Osteocyte (in vitro differentiated cells): ENCODE measurements around the gene MAGOH. TPM values are rescaled to one million over a fixed set of nuclear protein-coding genes. Genes with fewer than 3 reads are reported as not detected.

Source experiments
- DNase-seq: peaks from one replicate; pipeline ENCODE4 v3.0.0; 2021; ENCODE audit warnings: mixed read lengths; ENCODE audit not compliant: unreplicated experiment; ENCODE audit errors: extremely low spot score
- H3K27ac Mint-ChIP-seq: one replicate; pipeline ENCODE4 v1.8.0; 2021; ENCODE audit warnings: mild to moderate bottlenecking, mixed read lengths; ENCODE audit not compliant: unreplicated experiment
- H3K27me3 Mint-ChIP-seq: one replicate; pipeline ENCODE4 v1.8.0; 2021; ENCODE audit warnings: mixed read lengths; ENCODE audit not compliant: unreplicated experiment
- H3K36me3 Mint-ChIP-seq: one replicate; pipeline ENCODE4 v1.8.0; 2021; ENCODE audit warnings: mixed read lengths; ENCODE audit not compliant: unreplicated experiment
- H3K4me1 Mint-ChIP-seq: one replicate; pipeline ENCODE4 v1.8.0; 2021; ENCODE audit warnings: mixed read lengths; ENCODE audit not compliant: unreplicated experiment
- H3K4me3 Mint-ChIP-seq: one replicate; pipeline ENCODE4 v1.8.0; 2021; ENCODE audit warnings: mild to moderate bottlenecking, moderate library complexity, mixed read lengths; ENCODE audit not compliant: unreplicated experiment
- H3K9me3 Mint-ChIP-seq: one replicate; pipeline ENCODE4 v1.8.0; 2021; ENCODE audit warnings: mixed read lengths; ENCODE audit not compliant: unreplicated experiment
- CTCF ChIP-seq: fragments of 200-600 bp; sonication (generic); IDR thresholded peaks from 2 replicates; pipeline ENCODE4 v1.5.0; 2021; ENCODE audit warnings: antibody characterized with exemption, mild to moderate bottlenecking, moderate library complexity
- total RNA-seq: library from RNA; stranded (reverse); gene quantifications from 2 replicates; pipeline ENCODE4 v1.2.1, GENCODE V29; 2021

The MAGOH gene
- total RNA-seq, 1 donor from 2014 or later = 37.7 TPM

DNA sequence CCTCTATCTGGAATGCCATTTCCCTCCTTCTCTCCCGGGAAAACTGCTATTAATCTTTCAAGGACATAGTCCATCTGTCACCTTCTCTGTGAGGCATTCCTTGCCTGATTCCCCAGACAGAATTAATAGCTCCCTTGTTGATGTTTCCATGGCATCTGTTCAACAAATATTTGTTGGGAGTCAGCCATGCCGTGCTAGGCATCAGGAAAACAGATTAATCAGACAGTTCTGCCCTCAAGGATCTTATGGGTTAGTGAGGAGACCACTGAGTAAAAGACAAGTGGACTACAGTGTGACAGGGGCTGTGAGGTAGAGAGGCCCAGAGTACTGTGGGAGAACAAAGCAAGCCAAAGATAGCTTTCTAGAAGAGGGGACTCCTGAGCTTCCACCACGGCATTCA is 11.4 kb upstream of the MAGOH start:
- Mint-ChIP-seq H3K9me3 (no peaks in the 10 kb centered on the region), H3K27ac (no peak overlapping the region), H3K27me3 (no peaks in the 10 kb centered on the region), H3K36me3 (peaks cover 2% of the 10 kb centered on the region), H3K4me1 (no peaks in the 10 kb centered on the region), H3K4me3 (no peak overlapping the region)
- DNase-seq = no peak
- no peak for TF ChIP-seq CTCF

- no peak for TF ChIP-seq CTCF
- Mint-ChIP-seq H3K4me3 (no peak overlapping the region), H3K27ac (no peak overlapping the region), H3K36me3 (no peaks in the 10 kb centered on the region), H3K4me1 (no peaks in the 10 kb centered on the region), H3K27me3 (no peaks in the 10 kb centered on the region), H3K9me3 (no peaks in the 10 kb centered on the region)
- DNase-seq = no peak
Observed at GRCh38 chr1:53246261-53247134, 8.2 kb upstream of the MAGOH start.

- Mint-ChIP-seq H3K36me3 (no peaks in the 10 kb centered on the region), H3K9me3 (no peaks in the 10 kb centered on the region), H3K27ac (no peak overlapping the region), H3K4me3 (no peak overlapping the region), H3K27me3 (no peaks in the 10 kb centered on the region), H3K4me1 (peaks cover 2% of the 10 kb centered on the region)
- DNase-seq = no peak
- TF ChIP-seq CTCF = no peak
Observed at GRCh38 chr1:53244141-53244540, 5.8 kb upstream of the MAGOH start.

DNA sequence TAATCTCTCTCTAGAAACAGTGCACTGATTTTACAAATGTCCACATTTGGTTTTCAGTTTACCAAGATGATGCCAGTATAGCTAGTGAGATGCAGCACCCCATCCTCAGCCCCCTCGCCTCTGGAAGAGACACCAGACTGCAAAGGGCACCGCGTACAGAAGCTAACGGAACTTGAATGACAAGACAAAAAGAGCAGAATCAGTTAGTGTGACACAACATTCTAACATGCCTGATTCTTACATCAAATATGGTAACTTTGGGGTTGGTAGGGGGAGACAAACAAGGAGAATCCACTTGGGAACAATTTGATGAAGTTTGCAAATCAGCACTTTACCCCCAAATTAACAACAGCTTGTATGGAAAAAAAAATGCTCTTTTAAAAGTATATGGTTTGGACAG is 4.1 kb upstream of the MAGOH start:
- Mint-ChIP-seq H3K27me3 (no peaks in the 10 kb centered on the region), H3K4me3 (no peak overlapping the region), H3K36me3 (no peaks in the 10 kb centered on the region), H3K4me1 (peaks cover 16% of the 10 kb centered on the region), H3K27ac (no peak overlapping the region), H3K9me3 (no peaks in the 10 kb centered on the region)
- DNase-seq = no peak
- TF ChIP-seq CTCF = no peak

GRCh38 chr1:53241828-53242227 is 3.5 kb upstream of the MAGOH start:
- no peak overlapping the region for H3K4me3 Mint-ChIP-seq
- TF ChIP-seq CTCF = no peak
- no peak overlapping the region for H3K27ac Mint-ChIP-seq
- no peaks in the 10 kb centered on the region for H3K36me3 Mint-ChIP-seq
- H3K4me1 Mint-ChIP-seq = peaks cover 20% of the 10 kb centered on the region
- DNase-seq = no peak
- no peaks in the 10 kb centered on the region for H3K27me3 Mint-ChIP-seq
- no peaks in the 10 kb centered on the region for H3K9me3 Mint-ChIP-seq
